ENCODE results near the gene SGCD.

The SGCD gene

DNA sequence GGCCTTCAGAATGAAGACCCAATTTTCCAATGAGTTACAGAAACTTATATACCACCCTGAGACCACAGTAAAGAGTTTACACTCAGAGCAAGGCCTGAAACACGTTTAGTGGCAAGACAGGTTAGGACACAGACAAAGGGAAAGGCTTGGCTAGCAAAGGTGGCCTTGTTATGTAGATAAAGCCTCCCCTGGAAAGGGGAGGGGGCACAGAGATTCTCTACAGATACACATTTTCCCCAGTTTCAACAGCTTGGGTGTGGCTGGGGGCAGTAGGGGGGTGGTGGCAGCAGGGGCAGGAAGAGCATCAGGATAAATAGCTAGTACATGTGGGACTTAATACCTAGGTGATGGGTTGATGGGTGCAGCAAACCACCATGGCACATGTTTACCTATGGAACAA lies 471.2 kb downstream of the SGCD start (continued):
- TF ChIP-seq ZNF585B (tag by site-specific recombination; IDR thresholded peaks at IDR 0.05) (no peak), ZNF350 (tag by site-specific recombination; IDR thresholded peaks at IDR 0.05) (no peak), ZNF776 (tag by site-specific recombination; IDR thresholded peaks at IDR 0.05; ENCODE audit: borderline replicate concordance) (no peak), ZNF555 (tag by site-specific recombination; conservative IDR thresholded peaks at IDR 0.05) (no peak), ZNF324 (tag by site-specific recombination; IDR thresholded peaks at IDR 0.05) (no peak), ZNF10 (tag by site-specific recombination; IDR thresholded peaks at IDR 0.05) (no peak)
- TF ChIP-seq, protein P1, sequence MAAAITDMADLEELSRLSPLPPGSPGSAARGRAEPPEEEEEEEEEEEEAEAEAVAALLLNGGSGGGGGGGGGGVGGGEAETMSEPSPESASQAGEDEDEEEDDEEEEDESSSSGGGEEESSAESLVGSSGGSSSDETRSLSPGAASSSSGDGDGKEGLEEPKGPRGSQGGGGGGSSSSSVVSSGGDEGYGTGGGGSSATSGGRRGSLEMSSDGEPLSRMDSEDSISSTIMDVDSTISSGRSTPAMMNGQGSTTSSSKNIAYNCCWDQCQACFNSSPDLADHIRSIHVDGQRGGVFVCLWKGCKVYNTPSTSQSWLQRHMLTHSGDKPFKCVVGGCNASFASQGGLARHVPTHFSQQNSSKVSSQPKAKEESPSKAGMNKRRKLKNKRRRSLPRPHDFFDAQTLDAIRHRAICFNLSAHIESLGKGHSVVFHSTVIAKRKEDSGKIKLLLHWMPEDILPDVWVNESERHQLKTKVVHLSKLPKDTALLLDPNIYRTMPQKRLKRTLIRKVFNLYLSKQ (tag by site-specific recombination; IDR thresholded peaks at IDR 0.05; ENCODE audit: borderline replicate concordance), result no peak
- TF ChIP-seq, protein P2, sequence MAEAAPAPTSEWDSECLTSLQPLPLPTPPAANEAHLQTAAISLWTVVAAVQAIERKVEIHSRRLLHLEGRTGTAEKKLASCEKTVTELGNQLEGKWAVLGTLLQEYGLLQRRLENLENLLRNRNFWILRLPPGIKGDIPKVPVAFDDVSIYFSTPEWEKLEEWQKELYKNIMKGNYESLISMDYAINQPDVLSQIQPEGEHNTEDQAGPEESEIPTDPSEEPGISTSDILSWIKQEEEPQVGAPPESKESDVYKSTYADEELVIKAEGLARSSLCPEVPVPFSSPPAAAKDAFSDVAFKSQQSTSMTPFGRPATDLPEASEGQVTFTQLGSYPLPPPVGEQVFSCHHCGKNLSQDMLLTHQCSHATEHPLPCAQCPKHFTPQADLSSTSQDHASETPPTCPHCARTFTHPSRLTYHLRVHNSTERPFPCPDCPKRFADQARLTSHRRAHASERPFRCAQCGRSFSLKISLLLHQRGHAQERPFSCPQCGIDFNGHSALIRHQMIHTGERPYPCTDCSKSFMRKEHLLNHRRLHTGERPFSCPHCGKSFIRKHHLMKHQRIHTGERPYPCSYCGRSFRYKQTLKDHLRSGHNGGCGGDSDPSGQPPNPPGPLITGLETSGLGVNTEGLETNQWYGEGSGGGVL (tag by site-specific recombination; IDR thresholded peaks at IDR 0.05), result no peak
- TF ChIP-seq, protein P3, sequence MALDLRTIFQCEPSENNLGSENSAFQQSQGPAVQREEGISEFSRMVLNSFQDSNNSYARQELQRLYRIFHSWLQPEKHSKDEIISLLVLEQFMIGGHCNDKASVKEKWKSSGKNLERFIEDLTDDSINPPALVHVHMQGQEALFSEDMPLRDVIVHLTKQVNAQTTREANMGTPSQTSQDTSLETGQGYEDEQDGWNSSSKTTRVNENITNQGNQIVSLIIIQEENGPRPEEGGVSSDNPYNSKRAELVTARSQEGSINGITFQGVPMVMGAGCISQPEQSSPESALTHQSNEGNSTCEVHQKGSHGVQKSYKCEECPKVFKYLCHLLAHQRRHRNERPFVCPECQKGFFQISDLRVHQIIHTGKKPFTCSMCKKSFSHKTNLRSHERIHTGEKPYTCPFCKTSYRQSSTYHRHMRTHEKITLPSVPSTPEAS (tag by site-specific recombination; IDR thresholded peaks at IDR 0.05), result no peak

DNA sequence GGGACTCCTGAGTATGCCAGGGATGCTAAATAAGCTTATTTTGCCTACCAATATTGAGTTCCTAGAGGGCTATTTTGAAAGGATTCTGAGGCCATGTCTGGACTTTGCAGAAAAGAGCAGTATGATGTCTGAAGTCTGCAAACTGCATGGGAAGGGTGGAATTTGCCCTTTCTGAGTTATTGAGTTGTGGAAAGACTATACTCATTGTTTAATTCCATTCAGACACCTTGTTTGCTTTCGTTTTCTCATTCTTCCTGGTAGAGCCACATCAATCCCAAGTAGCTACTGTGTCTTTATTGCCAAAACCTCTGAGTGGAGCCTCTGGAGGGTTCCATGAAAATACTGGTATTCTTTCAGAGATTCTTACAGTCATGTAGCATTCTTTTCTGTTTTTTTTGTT lies 472.2 kb downstream of the SGCD start:
- ChIA-PET POLR2A (no interaction called here), CTCF (no interaction called here)
- H3K36me3 ChIP-seq (ENCODE audit: control insufficient read depth in 2 of 2, insufficient read depth in 1 of 2, low read length in 2 of 2), result no peaks in the 10 kb centered on the region
- no peaks in the 10 kb centered on the region for H3K9me3 ChIP-seq (ENCODE audit: control insufficient read depth, insufficient read depth, low read depth, low read length)
- no peaks in the 10 kb centered on the region for H3K4me1 ChIP-seq (ENCODE audit: control insufficient read depth, insufficient read depth, low read length)
- TF ChIP-seq ZFP37 (tag by site-specific recombination; IDR thresholded peaks at IDR 0.05) (no peak), ZNF530 (tag by site-specific recombination; IDR thresholded peaks at IDR 0.05; ENCODE audit: low read depth) (no peak), ZNF549 (tag by site-specific recombination; IDR thresholded peaks at IDR 0.05) (no peak)
- H3K27ac ChIP-seq (ENCODE audit: extremely low read depth, low read depth, low read length), result no peak overlapping the region
- no peak overlapping the region for H3K4me3 ChIP-seq (ENCODE audit: low read depth, low read length)

DNA sequence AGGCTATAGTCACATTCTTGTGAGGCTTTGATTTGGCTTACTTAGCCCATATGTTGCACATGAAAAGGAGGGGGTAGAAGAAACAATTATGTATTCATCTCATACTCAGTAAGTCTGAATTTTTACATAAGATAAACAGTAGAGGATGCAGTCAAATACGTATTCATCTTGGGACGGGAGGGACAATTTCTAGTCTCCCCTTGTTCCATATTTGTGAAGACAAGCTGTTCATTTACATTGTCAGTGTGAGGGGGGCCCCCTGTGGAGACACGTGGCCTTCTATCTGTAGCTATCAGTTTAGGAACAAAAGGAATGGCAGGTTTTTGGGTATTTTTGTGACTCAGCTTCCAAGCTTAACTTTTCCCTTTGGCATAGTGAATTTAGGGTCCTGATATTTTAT lies 474.0 kb downstream of the SGCD start:
- TF ChIP-seq, protein P4, sequence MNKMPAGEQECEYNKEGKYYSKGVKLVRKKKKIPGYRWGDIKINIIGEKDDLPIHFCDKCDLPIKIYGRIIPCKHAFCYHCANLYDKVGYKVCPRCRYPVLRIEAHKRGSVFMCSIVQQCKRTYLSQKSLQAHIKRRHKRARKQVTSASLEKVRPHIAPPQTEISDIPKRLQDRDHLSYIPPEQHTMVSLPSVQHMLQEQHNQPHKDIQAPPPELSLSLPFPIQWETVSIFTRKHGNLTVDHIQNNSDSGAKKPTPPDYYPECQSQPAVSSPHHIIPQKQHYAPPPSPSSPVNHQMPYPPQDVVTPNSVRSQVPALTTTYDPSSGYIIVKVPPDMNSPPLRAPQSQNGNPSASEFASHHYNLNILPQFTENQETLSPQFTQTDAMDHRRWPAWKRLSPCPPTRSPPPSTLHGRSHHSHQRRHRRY (tag by site-specific recombination; IDR thresholded peaks at IDR 0.05), result no peak
- TF ChIP-seq, protein P5, sequence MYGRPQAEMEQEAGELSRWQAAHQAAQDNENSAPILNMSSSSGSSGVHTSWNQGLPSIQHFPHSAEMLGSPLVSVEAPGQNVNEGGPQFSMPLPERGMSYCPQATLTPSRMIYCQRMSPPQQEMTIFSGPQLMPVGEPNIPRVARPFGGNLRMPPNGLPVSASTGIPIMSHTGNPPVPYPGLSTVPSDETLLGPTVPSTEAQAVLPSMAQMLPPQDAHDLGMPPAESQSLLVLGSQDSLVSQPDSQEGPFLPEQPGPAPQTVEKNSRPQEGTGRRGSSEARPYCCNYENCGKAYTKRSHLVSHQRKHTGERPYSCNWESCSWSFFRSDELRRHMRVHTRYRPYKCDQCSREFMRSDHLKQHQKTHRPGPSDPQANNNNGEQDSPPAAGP (tag by site-specific recombination; IDR thresholded peaks at IDR 0.05), result no peak
- TF ChIP-seq, protein P6, sequence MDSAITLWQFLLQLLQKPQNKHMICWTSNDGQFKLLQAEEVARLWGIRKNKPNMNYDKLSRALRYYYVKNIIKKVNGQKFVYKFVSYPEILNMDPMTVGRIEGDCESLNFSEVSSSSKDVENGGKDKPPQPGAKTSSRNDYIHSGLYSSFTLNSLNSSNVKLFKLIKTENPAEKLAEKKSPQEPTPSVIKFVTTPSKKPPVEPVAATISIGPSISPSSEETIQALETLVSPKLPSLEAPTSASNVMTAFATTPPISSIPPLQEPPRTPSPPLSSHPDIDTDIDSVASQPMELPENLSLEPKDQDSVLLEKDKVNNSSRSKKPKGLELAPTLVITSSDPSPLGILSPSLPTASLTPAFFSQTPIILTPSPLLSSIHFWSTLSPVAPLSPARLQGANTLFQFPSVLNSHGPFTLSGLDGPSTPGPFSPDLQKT (IDR thresholded peaks at IDR 0.05; ENCODE audit: borderline replicate concordance, low read depth, low read length), result no peak
- TF ChIP-seq ZNF114 (tag by site-specific recombination; IDR thresholded peaks at IDR 0.05), result no peak
- TF ChIP-seq ZNF677 (tag by site-specific recombination; IDR thresholded peaks at IDR 0.05), result no peak
- TF ChIP-seq ZNF660 (tag by site-specific recombination; IDR thresholded peaks at IDR 0.05), result no peak
- TF ChIP-seq ZNF473 (tag by site-specific recombination; IDR thresholded peaks at IDR 0.05), result no peak
- no peak for TF ChIP-seq ZNF510 (tag by site-specific recombination; IDR thresholded peaks at IDR 0.05; ENCODE audit: insufficient replicate concordance)
- POLR2A ChIA-PET, result no interaction called here
- Histone ChIP-seq H3K9me3 (ENCODE audit: control insufficient read depth, insufficient read depth, low read depth, low read length) (no peaks in the 10 kb centered on the region), H3K4me1 (ENCODE audit: control insufficient read depth, insufficient read depth, low read length) (no peaks in the 10 kb centered on the region), H3K4me3 (ENCODE audit: low read depth, low read length) (no peak overlapping the region), H3K27ac (ENCODE audit: extremely low read depth, low read depth, low read length) (no peak overlapping the region), H3K36me3 (ENCODE audit: control insufficient read depth in 2 of 2, insufficient read depth in 1 of 2, low read length in 2 of 2) (no peaks in the 10 kb centered on the region)
- CTCF ChIA-PET, result no interaction called here

Data from HEK293 (cell line).